NCI-H748 (cell line): ENCODE results near the gene SMG6.

Source experiments
- DNase-seq: peaks from one replicate; lab custom pipeline; 2025; ENCODE audit not compliant: unreplicated experiment; lab: John Stamatoyannopoulos, UW

Gene SMG6

GRCh38 chr17:2084036-2084765 is 219.4 kb downstream of the SMG6 start:
- no peak for DNase-seq

- DNase-seq, result no peak
Measured at GRCh38 chr17:2083613-2084035, 220.0 kb downstream of the SMG6 start.

- no peak for DNase-seq
Measured at GRCh38 chr17:2082003-2082781, 221.4 kb downstream of the SMG6 start.

GRCh38 chr17:2081564-2081963 is 222.0 kb downstream of the SMG6 start:
- no peak for DNase-seq

- no peak for DNase-seq
Measured at GRCh38 chr17:2077040-2077439, 226.5 kb downstream of the SMG6 start.

- no peak for DNase-seq
Measured at GRCh38 chr17:2076087-2076984, 227.2 kb downstream of the SMG6 start.

- no peak for DNase-seq
Measured at GRCh38 chr17:2075336-2076086, 228.1 kb downstream of the SMG6 start.

GRCh38 chr17:2074919-2075318 is 228.7 kb downstream of the SMG6 start:
- no peak for DNase-seq

GRCh38 chr17:2071455-2072281 is 231.9 kb downstream of the SMG6 start:
- no peak for DNase-seq

GRCh38 chr17:2071024-2071385 is 232.6 kb downstream of the SMG6 start:
- no peak for DNase-seq

GRCh38 chr17:2070241-2071023 is 233.2 kb downstream of the SMG6 start:
- DNase-seq, result no peak

GRCh38 chr17:2068519-2069051 is 235.0 kb downstream of the SMG6 start:
- DNase-seq, result no peak

- no peak for DNase-seq
Measured at GRCh38 chr17:2068031-2068518, 235.5 kb downstream of the SMG6 start.

GRCh38 chr17:2067608-2068024 is 236.0 kb downstream of the SMG6 start:
- DNase-seq, result no peak

- DNase-seq, result no peak
Measured at GRCh38 chr17:2067048-2067561, 236.5 kb downstream of the SMG6 start.

- no peak for DNase-seq
Measured at GRCh38 chr17:2065949-2066400, 237.6 kb downstream of the SMG6 start.

- peak; percentile 22 for DNase-seq
Measured at GRCh38 chr17:2064980-2065785, 238.4 kb downstream of the SMG6 start.
